GM12878 (cell line): ENCODE results near the gene SSRP1. TPM values are rescaled to one million over a fixed set of nuclear protein-coding genes. Genes with fewer than 3 reads are reported as not detected.
A peak's percentile ranks its signal among the peaks of the same experiment; 100 is the strongest.

Experiments used
- ATF7 ChIP-seq: fragments of 450-650 bp; IDR thresholded peaks from 2 replicates; pipeline ENCODE4 v1.6.1; 2016; ENCODE audit warnings: low read depth, mild to moderate bottlenecking
- BACH1 ChIP-seq: fragments of 450-650 bp; IDR thresholded peaks from 2 replicates; pipeline ENCODE4 v1.6.1; 2017; ENCODE audit warnings: mild to moderate bottlenecking, borderline replicate concordance
- BHLHE40 ChIP-seq, 2 experiments: fragments of 450-650 bp in 1 of 2; IDR thresholded peaks; 2 replicates each; pipeline ENCODE4 v1.6.1; 2011 to 2017; ENCODE audit warnings: low read depth in 2 of 2, borderline replicate concordance in 1 of 2, improper control_type of control experiment in 1 of 2, low read length in 1 of 2, mild to moderate bottlenecking in 1 of 2
- BRCA1 ChIP-seq: IDR thresholded peaks from 2 replicates; pipeline ENCODE4 v1.6.1; 2011; ENCODE audit warnings: low read depth, low read length, improper control_type of control experiment
- CBFB ChIP-seq: IDR thresholded peaks from 2 replicates; pipeline ENCODE4 v1.6.1; 2016; ENCODE audit warnings: antibody characterized with exemption, low read depth
- CREB1 ChIP-seq: IDR thresholded peaks from 2 replicates; pipeline ENCODE4 v1.6.1; 2012; ENCODE audit warnings: low read depth, mild to moderate bottlenecking, inconsistent platforms
- CREM ChIP-seq: IDR thresholded peaks from 2 replicates; pipeline ENCODE4 v1.6.1; 2014; ENCODE audit warnings: antibody characterized with exemption, low read depth
- EGR1 ChIP-seq, 2 experiments: IDR thresholded peaks; 1 replicate in 1 of 2; 2 replicates in 1 of 2; pipeline ENCODE4 v1.6.1; 2011 to 2012; ENCODE audit warnings: low read depth in 2 of 2, low read length in 2 of 2, borderline replicate concordance in 1 of 2, mild to moderate bottlenecking in 1 of 2, moderate library complexity in 1 of 2
- LARP7 ChIP-seq: fragments of 450-650 bp; IDR thresholded peaks from 2 replicates; pipeline ENCODE4 v1.6.1; 2017; ENCODE audit warnings: mild to moderate bottlenecking
- MEF2A ChIP-seq: IDR thresholded peaks from 2 replicates; pipeline ENCODE4 v1.6.1; 2011; ENCODE audit warnings: low read depth, mild to moderate bottlenecking, low read length, moderate library complexity; ENCODE audit not compliant: insufficient read depth
- NBN ChIP-seq: fragments of 450-650 bp; IDR thresholded peaks from 2 replicates; pipeline ENCODE4 v1.6.1; 2016
- NR2C1 ChIP-seq: fragments of 450-650 bp; IDR thresholded peaks from 2 replicates; pipeline ENCODE4 v1.6.1; 2017; ENCODE audit warnings: antibody characterized with exemption, mild to moderate bottlenecking, moderate library complexity
- NRF1 ChIP-seq: conservative IDR thresholded peaks from 2 replicates; pipeline ENCODE4 v1.6.1; 2011; ENCODE audit warnings: mild to moderate bottlenecking, low read depth, low read length, improper control_type of control experiment
- POLR2A ChIP-seq: IDR thresholded peaks from 2 replicates; pipeline ENCODE4 v1.6.1; 2011; ENCODE audit warnings: low read depth, mild to moderate bottlenecking, low read length
- POLR2AphosphoS2 ChIP-seq: IDR thresholded peaks from 2 replicates; pipeline ENCODE4 v1.6.1; 2011; ENCODE audit warnings: low read depth, mild to moderate bottlenecking, low read length, improper control_type of control experiment, moderate library complexity
- POLR2AphosphoS5 ChIP-seq: IDR thresholded peaks from 2 replicates; pipeline ENCODE4 v1.6.1; 2011; ENCODE audit warnings: mild to moderate bottlenecking, low read length, inconsistent platforms
- RAD51 ChIP-seq: fragments of 450-650 bp; IDR thresholded peaks from 2 replicates; pipeline ENCODE4 v1.6.1; 2016; ENCODE audit warnings: moderate library complexity, mild to moderate bottlenecking, inconsistent platforms
- RCOR1 ChIP-seq: conservative IDR thresholded peaks from 2 replicates; pipeline ENCODE4 v1.6.1; 2012; ENCODE audit warnings: low read depth, low read length, improper control_type of control experiment
- RELB ChIP-seq: fragments of 450-650 bp; IDR thresholded peaks from 2 replicates; pipeline ENCODE4 v1.6.1; 2017; ENCODE audit warnings: low read depth, mild to moderate bottlenecking, moderate library complexity
- RFX5 ChIP-seq: IDR thresholded peaks from 2 replicates; pipeline ENCODE4 v1.6.1; 2011; ENCODE audit warnings: low read depth, low read length, improper control_type of control experiment
- SIN3A ChIP-seq: IDR thresholded peaks from 2 replicates; pipeline ENCODE4 v1.6.1; 2012; ENCODE audit warnings: low read depth, low read length, improper control_type of control experiment
- ZBED1 ChIP-seq: IDR thresholded peaks from 2 replicates; pipeline ENCODE4 v1.6.1; 2016; ENCODE audit warnings: borderline replicate concordance
- ZBTB11 ChIP-seq: fragments of 450-650 bp; formaldehyde crosslinking; IDR thresholded peaks from 2 replicates; pipeline ENCODE4 v1.5.0; 2022; ENCODE audit warnings: mild to moderate bottlenecking, missing genetic modification characterization
- ZBTB33 ChIP-seq: fragments of 450-650 bp; IDR thresholded peaks from 2 replicates; pipeline ENCODE4 v1.6.1; 2017; ENCODE audit warnings: mild to moderate bottlenecking
- polyA plus RNA-seq, 11 experiments: library from polyadenylated mRNA; depleted of rRNA in 4 of 11; unstranded in 6 of 11; stranded (reverse) in 5 of 11; fragments of >200 nt; fragmentation: Nextera tagmentation in 4 of 11; fragmentation: Illumina TruSeq in 1 of 11; extraction: Ambion mirVana in 4 of 11; extraction: Trizol in 1 of 11; gene quantifications; 1 replicate in 1 of 11; 2 replicates in 10 of 11; pipeline versions ENCODE4 v1.2.1 to v1.2.3, GENCODE V29; 2011 to 2016; ENCODE audit warnings: inconsistent platforms in 2 of 11, missing spikeins in 2 of 11, low read depth in 1 of 11
- total RNA-seq, 4 experiments: library from RNA; depleted of rRNA in 3 of 4; stranded (reverse); fragments of >200 nt in 3 of 4; fragmentation: Illumina TruSeq in 1 of 4; extraction: Trizol in 1 of 4; gene quantifications; 2 replicates each; pipeline versions ENCODE4 v1.2.1 to v1.2.3, GENCODE V29; 2013 to 2021

Gene SSRP1
- total and polyA plus RNA-seq, 10 of the 15 experiments (the other 5 are each of a cell fraction or from before 2014, with no cell fraction given): 73.6 to 279 (median 138) TPM

GRCh38 chr11:57335343-57336110 is at the start of gene SSRP1 (continued):
- TF ChIP-seq ZBTB11 (CRISPR knock-in tag) (0 out of 2 replicates have a peak, but pooled peaks have one; percentile 10), MEF2A (no peak), BHLHE40 (IDR thresholded peaks at IDR 0.05; ENCODE audit: borderline replicate concordance in 1 of 2, low read depth in 2 of 2, low read length in 1 of 2) (peak; percentile 82 to 86), CREB1 (peak; percentile 81), LARP7 (0 out of 2 replicates have a peak, but pooled peaks have one; percentile 42), RFX5 (0 out of 2 replicates have a peak, but pooled peaks have one; percentile 8), ZBED1 (0 out of 2 replicates have a peak, but pooled peaks have one; percentile 28), ZBTB33 (no peak), EGR1 (IDR thresholded peaks at IDR 0.05; ENCODE audit: borderline replicate concordance in 1 of 2, low read depth in 2 of 2, low read length in 2 of 2) (peak in 1 of 2 experiments; percentile 84; a peak in 2 of 3 replicates), POLR2A (peak; percentile 79), BRCA1 (no peak; the same call in 1 of the 2 replicates), CREM (peak; percentile 75), RAD51 (no peak), RCOR1 (0 out of 2 replicates have a peak, but pooled peaks have one; percentile 10), RELB (peak; percentile 57; the same call in 1 of the 2 replicates), SIN3A (peak; percentile 39; the same call in 1 of the 2 replicates), POLR2AphosphoS2 (peak; percentile 54), NR2C1 (peak; percentile 65), NBN (peak; percentile 70; the same call in 1 of the 2 replicates), BACH1 (0 out of 2 replicates have a peak, but pooled peaks have one; percentile 35), ATF7 (peak; percentile 74; the same call in 1 of the 2 replicates), POLR2AphosphoS5 (peak; percentile 80), CBFB (0 out of 2 replicates have a peak, but pooled peaks have one; percentile 37), NRF1 (0 out of 2 replicates have a peak, but pooled peaks have one; percentile 9)
